HEK293 (cell line): ENCODE measurements around the gene FAM131B.
A peak's percentile ranks its signal among the peaks of the same experiment; 100 is the strongest.

Source experiments
- GLIS1 ChIP-seq: fragments of 450-650 bp; formaldehyde crosslinking; IDR thresholded peaks from 2 replicates; pipeline ENCODE4 v1.5.1; 2016; ENCODE audit warnings: missing biosample characterization, missing genetic modification characterization
- KLF10 ChIP-seq: fragments of 450-650 bp; IDR thresholded peaks from 2 replicates; pipeline ENCODE4 v1.5.1; 2018; ENCODE audit warnings: missing biosample characterization, mild to moderate bottlenecking, missing genetic modification characterization
- SALL2 ChIP-seq: fragments of 450-650 bp; formaldehyde crosslinking; IDR thresholded peaks from 2 replicates; pipeline ENCODE4 v1.5.0; 2017; ENCODE audit warnings: missing biosample characterization, mild to moderate bottlenecking, missing genetic modification characterization, borderline replicate concordance
- YY1 ChIP-seq: fragments of 450-650 bp; formaldehyde crosslinking; IDR thresholded peaks from 2 replicates; pipeline ENCODE4 v1.5.1; 2018; ENCODE audit warnings: missing biosample characterization, missing genetic modification characterization
- YY2 ChIP-seq: fragments of 450-650 bp; formaldehyde crosslinking; IDR thresholded peaks from 2 replicates; pipeline ENCODE4 v1.5.1; 2016; ENCODE audit warnings: missing biosample characterization, missing genetic modification characterization
- ZEB2 ChIP-seq: fragments of 450-650 bp; formaldehyde crosslinking; IDR thresholded peaks from 2 replicates; pipeline ENCODE4 v1.5.1; 2016; ENCODE audit warnings: missing biosample characterization, missing genetic modification characterization
- ZNF16 ChIP-seq: fragments of 450-650 bp; formaldehyde crosslinking; IDR thresholded peaks from 2 replicates; pipeline ENCODE4 v1.5.1; 2016; ENCODE audit warnings: low read depth, missing biosample characterization, missing genetic modification characterization
- ZNF311 ChIP-seq: fragments of 450-650 bp; formaldehyde crosslinking; IDR thresholded peaks from 2 replicates; pipeline ENCODE4 v1.5.1; 2017; ENCODE audit warnings: missing biosample characterization, missing genetic modification characterization, borderline replicate concordance
- ZNF350 ChIP-seq: fragments of 450-650 bp; formaldehyde crosslinking; IDR thresholded peaks from 2 replicates; pipeline ENCODE4 v1.5.0; 2017; ENCODE audit warnings: missing biosample characterization, mild to moderate bottlenecking, missing genetic modification characterization
- ZNF354C ChIP-seq: fragments of 450-650 bp; formaldehyde crosslinking; IDR thresholded peaks from 2 replicates; pipeline ENCODE4 v1.5.1; 2016; ENCODE audit warnings: missing biosample characterization, missing genetic modification characterization, low read depth, borderline replicate concordance
- ZNF561 ChIP-seq: fragments of 450-650 bp; IDR thresholded peaks from 2 replicates; pipeline ENCODE4 v1.5.1; 2018; ENCODE audit warnings: missing biosample characterization, missing genetic modification characterization, borderline replicate concordance
- ZNF76 ChIP-seq: fragments of 450-650 bp; formaldehyde crosslinking; IDR thresholded peaks from 2 replicates; pipeline ENCODE4; 2016; ENCODE audit warnings: low read depth, missing biosample characterization, missing genetic modification characterization, borderline replicate concordance
- ZNF843 ChIP-seq: fragments of 450-650 bp; formaldehyde crosslinking; IDR thresholded peaks from 2 replicates; pipeline ENCODE4 v1.5.1; 2016; ENCODE audit warnings: missing biosample characterization, missing genetic modification characterization
- ZSCAN23 ChIP-seq: fragments of 450-650 bp; formaldehyde crosslinking; IDR thresholded peaks from 2 replicates; pipeline ENCODE4 v1.5.1; 2016; ENCODE audit warnings: missing biosample characterization, missing genetic modification characterization
- TF ChIP-seq, protein P1 (sequence below): fragments of 450-650 bp; IDR thresholded peaks from 2 replicates; pipeline ENCODE4 v1.5.1; 2018; ENCODE audit warnings: missing biosample characterization, missing genetic modification characterization
- TF ChIP-seq, protein P2 (sequence below): fragments of 450-650 bp; formaldehyde crosslinking; IDR thresholded peaks from 2 replicates; pipeline ENCODE4 v1.5.1; 2016; ENCODE audit warnings: missing biosample characterization, missing genetic modification characterization, borderline replicate concordance
- TF ChIP-seq, protein P3 (sequence below): fragments of 450-650 bp; formaldehyde crosslinking; IDR thresholded peaks from 2 replicates; pipeline ENCODE4 v1.5.1; 2017; ENCODE audit warnings: missing biosample characterization, missing genetic modification characterization
- TF ChIP-seq, protein P4 (sequence below): fragments of 450-650 bp; formaldehyde crosslinking; IDR thresholded peaks from 2 replicates; pipeline ENCODE4 v1.5.1; 2016; ENCODE audit warnings: missing biosample characterization, missing genetic modification characterization
- TF ChIP-seq, protein P5 (sequence below): sonication (generic); formaldehyde crosslinking; IDR thresholded peaks from 2 replicates; pipeline ENCODE4 v1.8.1; 2022; ENCODE audit warnings: mild to moderate bottlenecking, moderate library complexity, missing genetic modification reagents

FAM131B gene

DNA sequence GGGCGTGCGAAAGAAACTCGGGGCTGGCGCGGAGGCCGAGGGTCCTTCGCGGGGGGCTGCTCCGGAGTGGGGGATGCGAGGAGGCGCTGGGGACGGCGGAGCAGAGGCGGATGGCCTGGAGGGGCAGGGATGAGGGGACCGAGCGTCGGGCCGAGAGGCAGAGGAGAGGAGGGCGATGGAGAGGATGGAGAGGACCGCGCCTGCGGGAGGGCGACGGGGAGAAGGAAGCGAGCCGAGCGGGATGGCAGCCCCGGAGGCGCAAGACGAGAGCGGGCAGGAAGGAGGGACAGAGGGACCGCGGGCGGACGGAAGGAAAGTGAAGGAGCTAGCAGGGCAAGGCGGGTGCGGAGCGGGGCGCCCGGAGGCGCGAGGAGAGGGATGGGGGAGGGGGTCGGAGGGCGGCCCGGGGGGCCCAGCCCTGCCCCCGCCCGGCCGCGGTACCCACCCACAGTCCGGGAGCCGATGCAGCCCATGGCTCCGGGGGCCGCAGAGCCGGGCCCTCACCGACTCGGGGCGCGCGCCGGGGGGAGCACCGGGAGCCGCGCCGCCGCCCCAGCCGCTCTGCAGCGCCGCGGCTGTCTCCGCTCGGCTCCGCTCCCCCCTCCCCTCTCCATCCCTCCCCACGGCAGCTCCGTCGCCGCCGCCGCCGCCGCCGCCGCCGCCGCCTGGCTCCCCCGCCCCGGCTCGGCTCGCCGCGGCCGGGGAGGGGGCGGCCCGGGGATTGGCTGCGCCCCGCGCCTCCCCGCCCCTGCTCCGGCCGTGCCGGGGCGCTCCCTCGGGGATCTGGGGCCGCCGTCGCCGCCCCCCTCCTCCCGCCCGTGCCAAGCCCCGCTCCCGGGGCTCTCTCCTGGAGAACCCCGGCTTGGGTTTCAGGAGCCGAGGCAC, at the start of gene FAM131B (continued):
- TF ChIP-seq ZNF843 (tag by site-specific recombination) (peak; percentile 43; the same call in 1 of the 2 replicates), ZNF16 (tag by site-specific recombination) (no peak), ZNF311 (tag by site-specific recombination) (no peak), ZNF561 (tag by site-specific recombination) (no peak), YY1 (tag by site-specific recombination) (no peak), ZEB2 (tag by site-specific recombination) (peak; percentile 66; the same call in 1 of the 2 replicates), GLIS1 (tag by site-specific recombination) (peak; percentile 77), KLF10 (tag by site-specific recombination) (no peak), YY2 (tag by site-specific recombination) (peak; percentile 32; the same call in 1 of the 2 replicates), SALL2 (tag by site-specific recombination) (no peak), ZNF354C (no peak), ZNF350 (tag by site-specific recombination) (no peak), ZSCAN23 (tag by site-specific recombination) (no peak), ZNF76 (tag by site-specific recombination) (peak; percentile 27; the same call in 1 of the 2 replicates)
- TF ChIP-seq, protein P1, sequence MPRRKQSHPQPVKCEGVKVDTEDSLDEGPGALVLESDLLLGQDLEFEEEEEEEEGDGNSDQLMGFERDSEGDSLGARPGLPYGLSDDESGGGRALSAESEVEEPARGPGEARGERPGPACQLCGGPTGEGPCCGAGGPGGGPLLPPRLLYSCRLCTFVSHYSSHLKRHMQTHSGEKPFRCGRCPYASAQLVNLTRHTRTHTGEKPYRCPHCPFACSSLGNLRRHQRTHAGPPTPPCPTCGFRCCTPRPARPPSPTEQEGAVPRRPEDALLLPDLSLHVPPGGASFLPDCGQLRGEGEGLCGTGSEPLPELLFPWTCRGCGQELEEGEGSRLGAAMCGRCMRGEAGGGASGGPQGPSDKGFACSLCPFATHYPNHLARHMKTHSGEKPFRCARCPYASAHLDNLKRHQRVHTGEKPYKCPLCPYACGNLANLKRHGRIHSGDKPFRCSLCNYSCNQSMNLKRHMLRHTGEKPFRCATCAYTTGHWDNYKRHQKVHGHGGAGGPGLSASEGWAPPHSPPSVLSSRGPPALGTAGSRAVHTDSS (tag by site-specific recombination) = no peak
- TF ChIP-seq, protein P2, sequence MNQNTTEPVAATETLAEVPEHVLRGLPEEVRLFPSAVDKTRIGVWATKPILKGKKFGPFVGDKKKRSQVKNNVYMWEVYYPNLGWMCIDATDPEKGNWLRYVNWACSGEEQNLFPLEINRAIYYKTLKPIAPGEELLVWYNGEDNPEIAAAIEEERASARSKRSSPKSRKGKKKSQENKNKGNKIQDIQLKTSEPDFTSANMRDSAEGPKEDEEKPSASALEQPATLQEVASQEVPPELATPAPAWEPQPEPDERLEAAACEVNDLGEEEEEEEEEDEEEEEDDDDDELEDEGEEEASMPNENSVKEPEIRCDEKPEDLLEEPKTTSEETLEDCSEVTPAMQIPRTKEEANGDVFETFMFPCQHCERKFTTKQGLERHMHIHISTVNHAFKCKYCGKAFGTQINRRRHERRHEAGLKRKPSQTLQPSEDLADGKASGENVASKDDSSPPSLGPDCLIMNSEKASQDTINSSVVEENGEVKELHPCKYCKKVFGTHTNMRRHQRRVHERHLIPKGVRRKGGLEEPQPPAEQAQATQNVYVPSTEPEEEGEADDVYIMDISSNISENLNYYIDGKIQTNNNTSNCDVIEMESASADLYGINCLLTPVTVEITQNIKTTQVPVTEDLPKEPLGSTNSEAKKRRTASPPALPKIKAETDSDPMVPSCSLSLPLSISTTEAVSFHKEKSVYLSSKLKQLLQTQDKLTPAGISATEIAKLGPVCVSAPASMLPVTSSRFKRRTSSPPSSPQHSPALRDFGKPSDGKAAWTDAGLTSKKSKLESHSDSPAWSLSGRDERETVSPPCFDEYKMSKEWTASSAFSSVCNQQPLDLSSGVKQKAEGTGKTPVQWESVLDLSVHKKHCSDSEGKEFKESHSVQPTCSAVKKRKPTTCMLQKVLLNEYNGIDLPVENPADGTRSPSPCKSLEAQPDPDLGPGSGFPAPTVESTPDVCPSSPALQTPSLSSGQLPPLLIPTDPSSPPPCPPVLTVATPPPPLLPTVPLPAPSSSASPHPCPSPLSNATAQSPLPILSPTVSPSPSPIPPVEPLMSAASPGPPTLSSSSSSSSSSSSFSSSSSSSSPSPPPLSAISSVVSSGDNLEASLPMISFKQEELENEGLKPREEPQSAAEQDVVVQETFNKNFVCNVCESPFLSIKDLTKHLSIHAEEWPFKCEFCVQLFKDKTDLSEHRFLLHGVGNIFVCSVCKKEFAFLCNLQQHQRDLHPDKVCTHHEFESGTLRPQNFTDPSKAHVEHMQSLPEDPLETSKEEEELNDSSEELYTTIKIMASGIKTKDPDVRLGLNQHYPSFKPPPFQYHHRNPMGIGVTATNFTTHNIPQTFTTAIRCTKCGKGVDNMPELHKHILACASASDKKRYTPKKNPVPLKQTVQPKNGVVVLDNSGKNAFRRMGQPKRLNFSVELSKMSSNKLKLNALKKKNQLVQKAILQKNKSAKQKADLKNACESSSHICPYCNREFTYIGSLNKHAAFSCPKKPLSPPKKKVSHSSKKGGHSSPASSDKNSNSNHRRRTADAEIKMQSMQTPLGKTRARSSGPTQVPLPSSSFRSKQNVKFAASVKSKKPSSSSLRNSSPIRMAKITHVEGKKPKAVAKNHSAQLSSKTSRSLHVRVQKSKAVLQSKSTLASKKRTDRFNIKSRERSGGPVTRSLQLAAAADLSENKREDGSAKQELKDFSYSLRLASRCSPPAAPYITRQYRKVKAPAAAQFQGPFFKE = no peak
- TF ChIP-seq, protein P3, sequence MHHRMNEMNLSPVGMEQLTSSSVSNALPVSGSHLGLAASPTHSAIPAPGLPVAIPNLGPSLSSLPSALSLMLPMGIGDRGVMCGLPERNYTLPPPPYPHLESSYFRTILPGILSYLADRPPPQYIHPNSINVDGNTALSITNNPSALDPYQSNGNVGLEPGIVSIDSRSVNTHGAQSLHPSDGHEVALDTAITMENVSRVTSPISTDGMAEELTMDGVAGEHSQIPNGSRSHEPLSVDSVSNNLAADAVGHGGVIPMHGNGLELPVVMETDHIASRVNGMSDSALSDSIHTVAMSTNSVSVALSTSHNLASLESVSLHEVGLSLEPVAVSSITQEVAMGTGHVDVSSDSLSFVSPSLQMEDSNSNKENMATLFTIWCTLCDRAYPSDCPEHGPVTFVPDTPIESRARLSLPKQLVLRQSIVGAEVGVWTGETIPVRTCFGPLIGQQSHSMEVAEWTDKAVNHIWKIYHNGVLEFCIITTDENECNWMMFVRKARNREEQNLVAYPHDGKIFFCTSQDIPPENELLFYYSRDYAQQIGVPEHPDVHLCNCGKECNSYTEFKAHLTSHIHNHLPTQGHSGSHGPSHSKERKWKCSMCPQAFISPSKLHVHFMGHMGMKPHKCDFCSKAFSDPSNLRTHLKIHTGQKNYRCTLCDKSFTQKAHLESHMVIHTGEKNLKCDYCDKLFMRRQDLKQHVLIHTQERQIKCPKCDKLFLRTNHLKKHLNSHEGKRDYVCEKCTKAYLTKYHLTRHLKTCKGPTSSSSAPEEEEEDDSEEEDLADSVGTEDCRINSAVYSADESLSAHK (tag by site-specific recombination) = no peak
- TF ChIP-seq, protein P4, sequence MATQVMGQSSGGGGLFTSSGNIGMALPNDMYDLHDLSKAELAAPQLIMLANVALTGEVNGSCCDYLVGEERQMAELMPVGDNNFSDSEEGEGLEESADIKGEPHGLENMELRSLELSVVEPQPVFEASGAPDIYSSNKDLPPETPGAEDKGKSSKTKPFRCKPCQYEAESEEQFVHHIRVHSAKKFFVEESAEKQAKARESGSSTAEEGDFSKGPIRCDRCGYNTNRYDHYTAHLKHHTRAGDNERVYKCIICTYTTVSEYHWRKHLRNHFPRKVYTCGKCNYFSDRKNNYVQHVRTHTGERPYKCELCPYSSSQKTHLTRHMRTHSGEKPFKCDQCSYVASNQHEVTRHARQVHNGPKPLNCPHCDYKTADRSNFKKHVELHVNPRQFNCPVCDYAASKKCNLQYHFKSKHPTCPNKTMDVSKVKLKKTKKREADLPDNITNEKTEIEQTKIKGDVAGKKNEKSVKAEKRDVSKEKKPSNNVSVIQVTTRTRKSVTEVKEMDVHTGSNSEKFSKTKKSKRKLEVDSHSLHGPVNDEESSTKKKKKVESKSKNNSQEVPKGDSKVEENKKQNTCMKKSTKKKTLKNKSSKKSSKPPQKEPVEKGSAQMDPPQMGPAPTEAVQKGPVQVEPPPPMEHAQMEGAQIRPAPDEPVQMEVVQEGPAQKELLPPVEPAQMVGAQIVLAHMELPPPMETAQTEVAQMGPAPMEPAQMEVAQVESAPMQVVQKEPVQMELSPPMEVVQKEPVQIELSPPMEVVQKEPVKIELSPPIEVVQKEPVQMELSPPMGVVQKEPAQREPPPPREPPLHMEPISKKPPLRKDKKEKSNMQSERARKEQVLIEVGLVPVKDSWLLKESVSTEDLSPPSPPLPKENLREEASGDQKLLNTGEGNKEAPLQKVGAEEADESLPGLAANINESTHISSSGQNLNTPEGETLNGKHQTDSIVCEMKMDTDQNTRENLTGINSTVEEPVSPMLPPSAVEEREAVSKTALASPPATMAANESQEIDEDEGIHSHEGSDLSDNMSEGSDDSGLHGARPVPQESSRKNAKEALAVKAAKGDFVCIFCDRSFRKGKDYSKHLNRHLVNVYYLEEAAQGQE (tag by site-specific recombination) = no peak
- TF ChIP-seq, protein P5, sequence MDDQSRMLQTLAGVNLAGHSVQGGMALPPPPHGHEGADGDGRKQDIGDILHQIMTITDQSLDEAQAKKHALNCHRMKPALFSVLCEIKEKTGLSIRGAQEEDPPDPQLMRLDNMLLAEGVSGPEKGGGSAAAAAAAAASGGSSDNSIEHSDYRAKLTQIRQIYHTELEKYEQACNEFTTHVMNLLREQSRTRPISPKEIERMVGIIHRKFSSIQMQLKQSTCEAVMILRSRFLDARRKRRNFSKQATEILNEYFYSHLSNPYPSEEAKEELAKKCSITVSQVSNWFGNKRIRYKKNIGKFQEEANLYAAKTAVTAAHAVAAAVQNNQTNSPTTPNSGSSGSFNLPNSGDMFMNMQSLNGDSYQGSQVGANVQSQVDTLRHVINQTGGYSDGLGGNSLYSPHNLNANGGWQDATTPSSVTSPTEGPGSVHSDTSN (CRISPR knock-in tag) = no peak
